C4-2B (cell line): Measurements from ENCODE around the gene SCAMP4.

Experiments used
- CTCF ChIP-seq: fragments of 450-650 bp; conservative IDR thresholded peaks from 2 replicates; pipeline ENCODE4 v1.5.1; 2017; ENCODE audit warnings: mild to moderate bottlenecking
- ZFX ChIP-seq: fragments of 450-650 bp; IDR thresholded peaks from 2 replicates; pipeline ENCODE4 v1.6.1; 2017

- no peak for TF ChIP-seq CTCF
- no peak for TF ChIP-seq ZFX
Observed at GRCh38 chr19:1933244-1933643, 28.0 kb downstream of the SCAMP4 start.
